Activated naive CD4-positive, alpha-beta T cell treated with anti-CD3 and anti-CD28 coated beads, Interleukin-2, amount 50 U/mL, for 72 hours (primary cell): Measurements from ENCODE around the gene CASK. TPM values are rescaled to one million over a fixed set of nuclear protein-coding genes. Genes with fewer than 3 reads are reported as not detected.
"Not testable (repeated sequence)": the region's sequence is repeated elsewhere in the genome, so short reads cannot be mapped to it uniquely, and the experiment has no call there.

Experiments
- ATAC-seq, 2 donors: fragments of 150-1000 bp; cut with Tn5 transposase; 2 replicates each; pipeline ENCODE4 v1.10.0; 2021; ENCODE audit warnings: mild to moderate bottlenecking in 2 of 2, moderate library complexity in 2 of 2
- DNase-seq, 2 donors: peaks; one replicate each; pipeline ENCODE4 v3.0.0; 2021 to 2022; ENCODE audit warnings: low spot score in 2 of 2
- H3K27ac Mint-ChIP-seq, 2 donors: one replicate each; pipeline ENCODE4 v1.8.0; 2022; ENCODE audit warnings: mild to moderate bottlenecking in 2 of 2, mixed read lengths in 2 of 2
- H3K36me3 Mint-ChIP-seq, 2 donors: one replicate each; pipeline ENCODE4 v1.8.0; 2022; ENCODE audit warnings: mixed read lengths in 2 of 2
- H3K9me3 Mint-ChIP-seq, 2 donors: one replicate each; pipeline ENCODE4 v1.8.0; 2022; ENCODE audit warnings: mixed read lengths in 2 of 2
- total RNA-seq, 2 donors: library from RNA; stranded (reverse); gene quantifications; one replicate each; pipeline ENCODE4 v1.2.3, GENCODE V29; 2022

Gene CASK
- total RNA-seq, 2 donors from 2014 or later, result 18.1 to 18.4 TPM

DNA sequence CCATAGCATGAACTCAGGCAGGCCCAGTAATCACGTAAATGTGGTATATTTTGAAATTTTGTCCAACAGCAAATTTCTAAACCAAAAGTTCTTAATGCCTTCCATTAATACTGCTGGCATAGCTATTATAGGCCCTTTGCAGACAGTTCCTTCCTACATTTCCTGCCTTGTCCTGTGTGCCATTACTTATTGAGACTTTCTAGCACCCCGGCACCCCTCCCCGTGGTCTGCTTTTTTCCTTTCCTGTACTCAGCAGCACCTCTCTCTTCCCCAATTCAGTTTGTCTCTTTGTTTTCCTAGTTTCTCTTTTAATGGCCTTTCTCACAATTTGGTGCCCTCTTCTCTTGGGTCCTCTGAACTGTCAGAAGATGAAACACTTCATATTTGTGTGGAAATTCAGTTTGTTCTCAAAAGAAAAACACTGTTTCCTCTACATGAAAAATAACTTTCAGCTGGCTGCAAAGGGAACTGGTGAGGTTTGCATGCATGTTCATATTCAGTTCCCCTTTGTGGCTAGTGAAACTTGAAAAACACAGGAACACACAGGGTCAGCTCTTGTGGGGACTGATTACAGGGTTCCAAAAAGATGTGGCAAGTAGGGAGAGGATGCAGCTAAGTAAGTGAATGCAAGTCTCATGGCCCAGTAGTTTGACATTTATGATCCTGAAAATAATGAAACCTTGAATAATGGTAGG lies 217.5 kb downstream of the CASK start:
- Mint-ChIP-seq H3K27ac (no peak overlapping the region), H3K36me3 (no peaks in the 10 kb centered on the region), H3K9me3 (no peaks in the 10 kb centered on the region)
- ATAC-seq (no peak), DNase-seq (no peak)

DNA sequence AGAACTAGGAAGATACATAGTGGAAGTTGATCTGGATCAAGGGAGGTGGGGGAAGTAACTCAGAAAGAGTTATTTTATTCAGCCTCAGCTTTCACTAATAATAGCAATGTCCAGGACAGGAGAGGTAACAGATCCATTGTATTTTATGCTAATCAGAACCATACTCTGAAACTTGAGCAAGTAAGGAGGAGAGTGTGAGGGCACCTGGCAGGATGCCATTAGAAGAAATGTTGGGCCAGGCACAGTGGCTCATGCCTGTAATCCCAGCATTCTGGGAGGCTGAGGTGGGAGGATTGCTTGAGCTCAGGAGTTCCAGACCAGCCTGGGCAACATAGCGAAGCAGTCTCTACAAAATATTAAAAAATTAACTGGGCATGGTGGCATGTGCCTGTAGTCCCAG lies 218.3 kb downstream of the CASK start:
- H3K27ac Mint-ChIP-seq, result no peak overlapping the region
- ATAC-seq (no peak), DNase-seq (no peak)
- H3K36me3 Mint-ChIP-seq, result no peaks in the 10 kb centered on the region
- no peaks in the 10 kb centered on the region for H3K9me3 Mint-ChIP-seq

DNA sequence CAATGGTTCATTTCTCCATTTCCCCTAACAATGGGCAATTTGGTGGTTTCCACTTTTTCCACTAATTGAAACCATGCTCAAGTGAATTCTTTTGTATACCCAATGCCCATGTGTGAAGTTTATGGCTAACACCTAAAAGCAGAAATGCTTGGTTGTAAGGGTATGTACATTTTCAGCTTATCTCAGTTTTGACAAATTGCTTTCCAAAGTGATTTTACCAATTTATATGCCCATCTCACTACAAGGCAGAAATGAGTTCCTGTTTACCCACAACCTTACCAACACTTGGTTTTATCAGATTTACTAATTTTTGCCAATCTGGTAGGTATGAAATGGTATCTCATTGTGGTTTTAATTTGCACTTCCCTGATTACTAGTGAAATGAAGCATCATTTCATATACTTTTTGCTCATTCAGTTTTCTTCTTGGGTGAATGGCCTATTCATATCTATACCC lies 219.8 kb downstream of the CASK start:
- Mint-ChIP-seq H3K36me3 (no peaks in the 10 kb centered on the region), H3K9me3 (no peaks in the 10 kb centered on the region), H3K27ac (no peak overlapping the region)
- no peak for DNase-seq
- peak in 1 of 2 donors; percentile 86 for ATAC-seq

DNA sequence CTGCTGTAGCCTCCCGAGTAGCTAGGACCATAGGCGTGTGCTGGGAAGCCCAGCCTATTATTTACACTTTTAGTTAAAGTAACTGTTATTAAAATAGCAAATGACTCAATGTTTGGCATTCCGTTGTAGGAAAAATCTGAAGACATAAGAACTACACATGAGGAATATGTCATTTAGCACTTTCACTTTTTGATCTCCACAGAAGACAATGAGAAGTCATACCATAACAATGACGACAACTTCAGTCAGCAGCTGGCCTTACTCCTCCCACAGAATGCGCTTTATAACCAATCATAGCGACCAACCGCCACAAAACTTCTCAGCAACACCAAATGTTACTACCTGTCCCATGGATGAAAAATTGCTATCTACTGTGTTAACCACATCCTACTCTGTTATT lies 227.9 kb downstream of the CASK start:
- DNase-seq (no peak), ATAC-seq (peak; percentile 24 to 46)
- no peak overlapping the region for H3K27ac Mint-ChIP-seq
- no peaks in the 10 kb centered on the region for H3K9me3 Mint-ChIP-seq
- no peaks in the 10 kb centered on the region for H3K36me3 Mint-ChIP-seq

DNA sequence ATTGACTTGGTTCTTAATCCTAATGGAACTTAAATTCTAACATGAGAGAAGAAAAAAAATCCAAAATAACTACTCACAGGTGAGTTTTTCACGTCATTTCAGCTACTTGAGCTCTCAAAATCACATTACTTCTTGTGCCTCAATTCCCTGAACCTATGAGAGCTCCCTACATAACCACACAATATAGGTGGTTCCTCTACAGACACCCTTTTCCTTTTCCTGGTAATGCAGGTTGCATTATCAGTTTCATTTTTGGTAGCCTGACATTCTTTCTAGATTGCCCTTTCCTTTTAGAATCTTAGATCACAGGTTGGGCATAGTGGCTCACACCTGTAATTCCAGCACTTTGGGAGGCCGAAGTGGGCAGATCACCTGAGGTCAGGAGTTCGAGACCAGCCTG lies 230.3 kb downstream of the CASK start:
- Mint-ChIP-seq H3K27ac (no peak overlapping the region), H3K36me3 (no peaks in the 10 kb centered on the region), H3K9me3 (no peaks in the 10 kb centered on the region)
- ATAC-seq (peak in 1 of 2 donors; percentile 49), DNase-seq (no peak)

DNA sequence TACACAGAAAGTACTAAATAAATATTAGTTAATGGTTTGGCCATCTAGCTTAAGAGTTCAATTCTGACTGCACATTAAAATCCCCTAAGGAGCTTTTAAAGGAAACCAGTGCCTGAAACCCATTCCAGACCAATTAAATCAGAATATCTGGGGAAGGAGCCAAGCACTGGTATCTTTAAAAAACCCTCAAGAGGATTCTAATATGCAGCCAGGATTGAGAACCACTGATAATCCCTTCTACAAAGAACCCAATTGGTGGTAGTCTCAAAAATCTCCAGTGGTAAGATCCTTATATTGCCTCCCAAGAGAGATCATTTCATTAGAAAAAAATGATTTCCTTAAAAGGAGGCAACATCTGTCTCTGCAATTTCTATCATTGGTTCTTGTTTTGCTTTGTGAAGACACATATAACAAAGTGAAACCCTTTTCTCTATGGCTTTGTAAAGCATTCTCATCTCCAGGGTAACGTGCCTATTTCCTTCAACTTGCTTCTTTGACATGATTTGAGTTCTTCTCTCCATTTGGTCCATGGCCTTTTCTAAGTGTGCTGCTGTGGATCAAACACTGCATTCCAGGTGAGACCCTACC lies 231.1 kb downstream of the CASK start:
- Mint-ChIP-seq H3K36me3 (peaks cover 0 to 1% of the 10 kb centered on the region in 2 donors), H3K27ac (no peak overlapping the region), H3K9me3 (no peaks in the 10 kb centered on the region)
- ATAC-seq, result no peak
- no peak for DNase-seq

DNA sequence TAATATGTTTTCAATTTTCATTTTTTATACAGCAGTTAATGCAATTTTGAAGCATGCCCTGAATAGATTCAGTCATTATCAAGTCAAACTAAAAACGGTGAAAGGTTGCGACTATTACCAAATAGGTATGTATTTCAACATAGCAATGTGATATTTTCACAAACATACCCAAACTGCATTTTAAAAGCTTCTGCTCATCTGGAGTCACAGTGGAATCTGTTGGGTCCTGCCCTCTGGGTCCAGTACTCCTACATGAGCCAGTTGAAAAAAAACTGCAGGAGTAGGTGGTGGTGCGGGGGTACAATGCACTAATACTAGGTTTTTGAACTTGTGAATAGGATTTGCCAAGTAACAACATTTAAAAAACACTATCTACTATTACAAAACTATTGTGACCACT lies 233.6 kb downstream of the CASK start:
- ATAC-seq, result no peak
- no peak for DNase-seq
- Mint-ChIP-seq H3K36me3 (peaks cover 0 to 4% of the 10 kb centered on the region in 2 donors), H3K27ac (no peak overlapping the region), H3K9me3 (no peaks in the 10 kb centered on the region)

DNA sequence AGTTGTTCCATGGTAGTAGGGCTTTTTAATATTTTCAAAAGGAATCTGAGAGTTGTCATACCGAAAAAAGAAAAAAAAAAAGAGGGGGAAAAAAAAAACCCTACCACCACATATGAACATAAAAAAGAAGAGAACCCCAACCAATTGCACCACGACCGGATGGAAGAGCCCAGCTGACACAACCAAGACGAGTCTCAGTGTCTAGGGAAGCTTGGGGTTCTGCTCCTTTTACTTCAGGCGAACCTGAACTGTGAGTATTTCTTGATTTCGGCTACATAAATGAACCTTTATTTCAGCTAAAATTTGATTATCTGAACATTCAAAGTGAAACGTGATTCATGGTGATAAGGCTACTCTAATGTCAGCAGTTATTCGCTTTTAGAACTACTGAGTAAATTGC lies 234.5 kb downstream of the CASK start, which contains the start of gene GPR34:
GPR34 (plus strand) TSS at position 139 of the 400 bp plus-strand sequence. CDS start 6,661 bp downstream, outside the sequence.
- no peaks in the 10 kb centered on the region for H3K9me3 Mint-ChIP-seq
- ATAC-seq (peak; percentile 82 to 83), DNase-seq (no peak)
- H3K36me3 Mint-ChIP-seq, result peaks cover 0 to 4% of the 10 kb centered on the region in 2 donors
- no peak within 1 kb of the TSS for H3K27ac Mint-ChIP-seq

DNA sequence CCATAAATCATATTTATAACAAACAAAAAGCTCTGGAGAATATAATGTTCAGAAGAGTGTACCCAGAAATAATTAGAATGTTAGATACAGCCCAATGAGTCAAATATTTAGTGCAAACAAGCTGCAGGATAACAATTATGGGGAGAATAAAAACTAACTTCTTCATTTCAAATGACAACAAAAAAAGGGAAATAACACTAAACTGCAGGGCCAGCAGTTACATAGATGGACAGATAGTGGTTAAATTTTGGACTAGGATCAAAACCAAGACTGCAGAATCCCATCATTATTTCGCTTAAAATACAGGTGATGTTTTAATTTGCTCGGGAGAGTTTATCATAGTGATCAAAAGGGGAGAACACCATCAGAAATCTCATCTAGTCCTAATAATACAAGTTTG lies 235.2 kb downstream of the CASK start:
- H3K27ac Mint-ChIP-seq, result no peak overlapping the region

DNA sequence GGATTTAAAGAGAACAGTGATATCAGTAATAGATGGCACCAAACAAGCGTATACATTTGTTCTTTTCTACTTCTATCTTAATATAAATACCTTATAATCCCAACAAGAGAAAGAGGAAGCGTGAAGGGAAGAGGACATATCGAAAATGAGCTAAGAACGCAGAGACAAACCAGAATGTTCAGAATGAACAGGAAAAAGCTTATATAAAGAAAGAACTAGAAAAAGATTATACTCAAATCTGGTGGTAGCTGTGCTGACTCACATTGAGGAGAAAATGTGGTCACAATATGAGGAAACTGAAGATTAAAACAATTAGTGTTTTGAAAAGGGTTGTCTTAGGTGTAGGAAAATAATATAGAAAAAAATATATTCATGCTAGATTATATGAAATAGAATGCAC lies 236.6 kb downstream of the CASK start:
- Mint-ChIP-seq H3K9me3 (no peaks in the 10 kb centered on the region), H3K36me3 (peaks cover 0 to 4% of the 10 kb centered on the region in 2 donors), H3K27ac (no peak overlapping the region)
- ATAC-seq (peak in 1 of 2 donors; percentile 44), DNase-seq (no peak)

More for the DNA sequence above, 235.2 kb downstream of the CASK start:
- H3K9me3 Mint-ChIP-seq, result no peaks in the 10 kb centered on the region
- peaks cover 0 to 4% of the 10 kb centered on the region in 2 donors for H3K36me3 Mint-ChIP-seq
- DNase-seq (no peak), ATAC-seq (no peak)

DNA sequence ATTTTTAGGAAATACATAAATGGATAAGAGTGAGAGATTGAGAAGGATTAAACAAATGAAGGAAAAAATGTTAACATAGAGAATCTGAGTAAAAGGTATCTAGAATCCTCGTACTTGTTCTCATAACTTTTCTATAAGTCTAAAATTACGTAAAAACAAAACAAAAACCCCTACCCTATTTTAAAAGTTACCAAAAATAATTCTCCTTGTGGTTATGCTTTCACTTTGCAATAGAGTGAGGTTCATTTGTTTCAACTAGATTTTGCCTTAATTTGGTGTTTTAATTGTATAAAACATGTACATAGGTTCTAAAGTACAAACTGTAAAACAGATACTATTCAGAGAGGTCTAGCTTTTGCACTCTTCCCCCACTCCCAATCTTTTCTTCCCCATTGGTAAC lies 238.4 kb downstream of the CASK start:
- Mint-ChIP-seq H3K9me3 (no peaks in the 10 kb centered on the region), H3K27ac (no peak overlapping the region), H3K36me3 (peaks cover 0 to 4% of the 10 kb centered on the region in 2 donors)
- DNase-seq, result no peak
- ATAC-seq, result no peak

DNA sequence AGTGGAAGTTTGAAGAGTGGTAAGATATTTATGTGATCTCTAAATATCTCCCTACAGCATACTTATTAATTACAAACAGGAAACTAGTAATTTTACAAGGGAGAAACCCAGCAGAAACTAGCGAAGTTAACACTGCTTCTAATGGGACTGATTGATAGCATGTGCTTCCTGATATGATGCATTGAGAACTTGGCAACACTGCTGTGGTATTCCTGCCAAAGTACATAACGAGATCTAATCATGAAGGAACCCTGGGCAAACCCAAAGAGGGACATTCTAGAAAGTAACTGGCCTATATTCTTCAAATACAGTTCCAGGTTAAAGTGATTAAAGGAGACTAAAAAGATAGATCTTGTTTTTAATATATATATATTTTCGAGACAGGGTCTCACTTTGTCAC lies 239.2 kb downstream of the CASK start:
- no peak for ATAC-seq

DNA sequence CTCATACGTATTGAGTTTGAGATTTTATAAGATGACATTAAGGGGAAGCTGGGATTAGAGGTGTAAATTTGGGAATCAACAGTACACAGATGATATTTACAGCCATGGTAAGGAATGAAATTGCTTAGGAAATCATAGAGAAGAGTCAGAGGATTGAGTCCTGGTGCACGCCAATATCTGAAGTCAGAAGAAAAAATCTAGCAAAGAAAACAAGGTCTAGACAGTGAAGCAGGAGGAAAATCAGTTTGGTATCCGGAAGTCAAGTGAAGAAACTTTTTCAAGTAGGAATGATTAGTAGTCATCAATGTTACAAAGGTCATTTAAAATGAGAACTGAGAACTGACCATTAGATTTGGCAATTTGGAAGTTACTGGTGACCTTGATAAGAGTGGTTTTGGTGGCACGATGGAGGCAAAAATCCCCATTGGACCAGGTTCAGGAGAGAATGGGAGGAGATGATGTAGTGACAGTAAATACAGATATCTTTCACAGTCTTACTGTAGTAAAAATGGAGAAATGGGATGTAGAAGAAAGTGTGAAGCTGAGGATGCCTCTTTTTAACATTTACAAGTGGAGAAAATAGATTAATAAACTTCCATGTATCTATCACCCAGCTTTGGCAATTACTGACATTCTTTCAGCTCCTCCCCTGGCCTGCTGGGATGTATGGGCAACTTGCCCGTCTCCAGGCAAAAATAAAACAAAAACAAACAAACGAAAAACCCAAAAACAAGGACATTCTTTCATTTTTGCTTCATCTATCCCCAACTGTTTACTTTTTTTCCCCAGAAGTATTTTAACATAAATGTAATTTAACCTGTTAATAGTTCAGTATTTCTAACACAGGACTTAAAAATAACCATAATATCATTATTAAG lies 245.9 kb downstream of the CASK start:
- Mint-ChIP-seq H3K27ac (no peak overlapping the region), H3K9me3 (peaks cover 0 to 9% of the 10 kb centered on the region in 2 donors), H3K36me3 (peaks cover 7 to 20% of the 10 kb centered on the region in 2 donors)
- no peak for DNase-seq
- no peak for ATAC-seq

More for the DNA sequence above, 239.2 kb downstream of the CASK start:
- peaks cover 0 to 4% of the 10 kb centered on the region in 2 donors for H3K36me3 Mint-ChIP-seq
- no peak for DNase-seq
- no peak overlapping the region for H3K27ac Mint-ChIP-seq
- H3K9me3 Mint-ChIP-seq, result no peaks in the 10 kb centered on the region

DNA sequence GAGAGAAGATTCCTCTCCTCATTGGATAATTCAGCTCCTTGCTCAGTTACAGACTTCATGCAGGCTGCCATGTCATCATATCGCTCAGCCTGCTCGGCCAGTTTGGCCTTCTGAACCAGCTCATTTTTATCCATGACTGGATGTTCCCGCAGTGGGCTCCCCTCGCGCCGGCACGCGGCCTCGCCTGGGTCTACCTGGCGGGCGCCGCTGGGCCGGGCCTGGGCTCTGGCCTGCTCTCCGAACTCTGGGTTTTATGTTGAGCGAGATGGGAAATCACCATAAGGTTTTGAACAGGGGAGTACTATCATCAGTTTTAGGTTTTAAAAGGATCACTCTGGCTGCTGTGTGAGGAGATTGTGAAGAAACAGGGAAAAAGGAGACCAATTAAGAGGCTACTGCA lies 247.0 kb downstream of the CASK start:
- not testable (repeated sequence) for DNase-seq, H3K9me3 Mint-ChIP-seq, ATAC-seq
- Mint-ChIP-seq H3K27ac (peak overlapping the region; percentile 9 to 22), H3K36me3 (peaks cover 12 to 20% of the 10 kb centered on the region in 2 donors)

DNA sequence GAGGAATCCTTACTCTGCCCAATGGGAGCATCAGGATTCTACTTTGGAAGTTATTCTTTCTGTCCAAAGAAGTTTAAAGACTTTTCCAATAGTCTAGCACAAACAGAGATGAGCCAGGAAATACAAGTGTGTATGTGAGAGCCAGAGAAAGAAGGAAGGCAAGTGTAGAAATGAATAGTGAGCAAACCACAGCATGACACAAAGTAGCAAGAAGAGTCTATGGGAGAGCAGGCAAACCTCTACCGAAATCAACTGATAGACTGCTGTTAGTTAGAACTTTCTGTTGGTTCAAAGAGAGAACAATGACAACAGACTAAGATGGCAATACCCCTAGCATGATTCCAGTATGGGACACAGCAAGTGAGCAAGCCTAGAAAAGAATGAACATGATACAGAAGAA lies 250.7 kb downstream of the CASK start:
- DNase-seq (no peak), ATAC-seq (peak in 1 of 2 donors; percentile 79)
- Mint-ChIP-seq H3K36me3 (peaks cover 12 to 20% of the 10 kb centered on the region in 2 donors), H3K9me3 (peaks cover 0 to 9% of the 10 kb centered on the region in 2 donors), H3K27ac (no peak overlapping the region)

DNA sequence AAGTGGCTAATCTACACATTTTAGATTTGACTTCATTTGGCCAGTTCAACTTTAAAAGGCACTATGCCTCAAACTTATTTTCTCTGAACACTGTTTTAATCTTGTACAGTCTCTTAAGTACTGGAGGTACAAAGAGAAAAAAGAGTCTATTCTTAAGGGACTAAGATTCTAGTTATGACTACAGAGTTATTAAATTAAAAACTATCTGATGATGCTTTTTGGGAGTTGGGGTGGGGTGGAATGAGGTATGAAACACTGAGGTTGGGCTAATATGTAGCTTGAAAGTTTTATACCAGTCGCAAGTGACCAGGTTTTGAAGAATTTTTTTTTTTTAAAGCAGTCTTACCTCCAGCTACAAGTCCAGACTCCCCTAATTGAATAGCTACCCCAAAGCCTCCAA lies 252.3 kb downstream of the CASK start:
- ATAC-seq (peak in 1 of 2 donors; percentile 40), DNase-seq (no peak)
- no peaks in the 10 kb centered on the region for H3K9me3 Mint-ChIP-seq
- peaks cover 8 to 10% of the 10 kb centered on the region in 2 donors for H3K36me3 Mint-ChIP-seq
- H3K27ac Mint-ChIP-seq, result no peak overlapping the region

DNA sequence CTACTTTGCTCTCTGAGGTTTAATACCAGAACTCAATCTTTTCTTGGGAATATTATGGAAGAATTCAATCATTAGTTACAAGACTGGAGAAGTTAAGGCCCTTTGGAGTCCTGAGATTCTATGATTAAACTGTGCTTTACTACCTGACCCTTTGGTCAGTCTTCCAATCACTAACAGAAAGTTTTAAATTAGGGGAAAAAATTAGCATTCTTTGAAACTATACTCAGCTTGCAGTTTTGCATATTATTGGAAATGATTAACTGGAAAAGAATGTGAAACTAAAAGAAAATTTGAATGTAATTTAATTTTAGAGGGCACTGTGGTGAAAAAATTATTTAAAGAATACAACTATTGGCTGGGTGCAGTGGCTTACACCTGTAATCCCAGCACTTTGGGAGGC lies 253.2 kb downstream of the CASK start:
- Mint-ChIP-seq H3K27ac (no peak overlapping the region), H3K36me3 (peaks cover 8 to 10% of the 10 kb centered on the region in 2 donors), H3K9me3 (no peaks in the 10 kb centered on the region)
- no peak for DNase-seq
- ATAC-seq, result no peak
